HepG2 (cell line): ENCODE measurements around the gene ATP6V1F. TPM values are rescaled to one million over a fixed set of nuclear protein-coding genes. Genes with fewer than 3 reads are reported as not detected.

Experiments used
- AGO1 ChIP-seq: fragments of 200-400 bp; formaldehyde crosslinking; IDR thresholded peaks from 2 replicates; pipeline ENCODE4 v1.6.1; 2017; ENCODE audit warnings: mild to moderate bottlenecking, low read depth, low read length, moderate library complexity; ENCODE audit not compliant: poor library complexity, severe bottlenecking
- ARNT ChIP-seq: fragments of 450-650 bp; IDR thresholded peaks from 2 replicates; pipeline ENCODE4 v1.6.1; 2017
- ARNTL ChIP-seq: sonication (generic); formaldehyde crosslinking; IDR thresholded peaks from 2 replicates; pipeline ENCODE4 v1.4.0; 2020; ENCODE audit warnings: mild to moderate bottlenecking, missing genetic modification reagents
- HDAC2 ChIP-seq: sonication (generic); formaldehyde crosslinking; IDR thresholded peaks from 2 replicates; pipeline ENCODE4 v1.4.0; 2020; ENCODE audit warnings: missing genetic modification reagents
- HNRNPLL ChIP-seq: fragments of 200-400 bp; formaldehyde crosslinking; IDR thresholded peaks from 2 replicates; pipeline ENCODE4 v1.6.1; 2017; ENCODE audit warnings: mild to moderate bottlenecking, low read depth, low read length; ENCODE audit not compliant: poor library complexity, severe bottlenecking
- JARID2 ChIP-seq: sonication (generic); formaldehyde crosslinking; IDR thresholded peaks from 2 replicates; pipeline ENCODE4 v1.8.1; 2023; ENCODE audit warnings: missing genetic modification reagents, inconsistent platforms; ENCODE audit not compliant: insufficient replicate concordance
- NCOA1 ChIP-seq: sonication (generic); formaldehyde crosslinking; IDR thresholded peaks from 2 replicates; pipeline ENCODE4 v1.9.0; 2021; ENCODE audit warnings: missing genetic modification reagents
- RCOR2 ChIP-seq: IDR thresholded peaks from 2 replicates; pipeline ENCODE4 v1.6.1; 2016; ENCODE audit warnings: missing biosample characterization, missing genetic modification reagents
- RXRA ChIP-seq: sonication (generic); formaldehyde crosslinking; IDR thresholded peaks from 2 replicates; pipeline ENCODE4 v1.5.1; 2020; ENCODE audit warnings: missing genetic modification reagents
- ZNF101 ChIP-seq: sonication (generic); formaldehyde crosslinking; IDR thresholded peaks from 2 replicates; pipeline ENCODE4 v1.4.0; 2020; ENCODE audit warnings: mild to moderate bottlenecking, low read depth, missing genetic modification reagents, borderline replicate concordance
- ZNF280D ChIP-seq: sonication (generic); formaldehyde crosslinking; IDR thresholded peaks from 2 replicates; pipeline ENCODE4 v1.5.1; 2020; ENCODE audit warnings: mild to moderate bottlenecking, missing genetic modification reagents
- ZNF496 ChIP-seq: sonication (generic); formaldehyde crosslinking; IDR thresholded peaks from 2 replicates; pipeline ENCODE4 v1.8.1; 2023; ENCODE audit warnings: mild to moderate bottlenecking, moderate library complexity, missing genetic modification reagents; ENCODE audit not compliant: insufficient replicate concordance
- ZNF687 ChIP-seq: sonication (generic); formaldehyde crosslinking; IDR thresholded peaks from 2 replicates; pipeline ENCODE4 v1.5.1; 2020; ENCODE audit warnings: mild to moderate bottlenecking, missing genetic modification reagents, moderate library complexity
- ZNF768 ChIP-seq: sonication (generic); formaldehyde crosslinking; IDR thresholded peaks from 2 replicates; pipeline ENCODE4 v1.4.0; 2020; ENCODE audit warnings: missing genetic modification reagents
- polyA plus RNA-seq, 8 experiments: library from polyadenylated mRNA; depleted of rRNA in 3 of 8; stranded (reverse) in 7 of 8; unstranded in 1 of 8; fragments of >200 nt; fragmentation: Illumina TruSeq in 4 of 8; extraction: Trizol in 4 of 8; gene quantifications; 2 replicates each; pipeline versions ENCODE4 v1.2.1 to v1.2.3, GENCODE V29; 2011 to 2016; ENCODE audit warnings: low read depth in 4 of 8, missing spikeins in 1 of 8, mixed read lengths in 1 of 8; ENCODE audit not compliant: insufficient read depth in 1 of 8
- total RNA-seq, 5 experiments: library from RNA; depleted of rRNA; stranded (reverse); fragments of >200 nt; fragmentation: Illumina TruSeq; extraction: Trizol; gene quantifications; 2 replicates each; pipeline ENCODE4 v1.2.3, GENCODE V29; 2016; ENCODE audit warnings: low read depth in 1 of 5
- TF ChIP-seq, protein P1 (sequence below): sonication (generic); formaldehyde crosslinking; IDR thresholded peaks from 2 replicates; pipeline ENCODE4 v1.4.0; 2020; ENCODE audit warnings: mild to moderate bottlenecking, missing genetic modification reagents

The ATP6V1F gene
- total and polyA plus RNA-seq, 2 of the 13 experiments (the other 11 are each of a cell fraction or from before 2014, with no cell fraction given): 87.2 to 132 TPM

- TF ChIP-seq ARNTL (CRISPR knock-in tag) (0 out of 2 replicates have a peak, but pooled peaks have one; percentile 32), AGO1 (peak; percentile 82), ZNF687 (CRISPR knock-in tag) (peak; percentile 83), HNRNPLL (peak; percentile 32), JARID2 (no peak), RCOR2 (CRISPR knock-in tag) (no peak), ZNF101 (CRISPR knock-in tag) (no peak), ARNT (no peak), RXRA (no peak), HDAC2 (CRISPR knock-in tag) (no peak), ZNF768 (CRISPR knock-in tag) (peak; percentile 16; the same call in 1 of the 2 replicates), ZNF280D (CRISPR knock-in tag) (no peak), NCOA1 (no peak), ZNF496 (no peak)
- TF ChIP-seq, protein P1, sequence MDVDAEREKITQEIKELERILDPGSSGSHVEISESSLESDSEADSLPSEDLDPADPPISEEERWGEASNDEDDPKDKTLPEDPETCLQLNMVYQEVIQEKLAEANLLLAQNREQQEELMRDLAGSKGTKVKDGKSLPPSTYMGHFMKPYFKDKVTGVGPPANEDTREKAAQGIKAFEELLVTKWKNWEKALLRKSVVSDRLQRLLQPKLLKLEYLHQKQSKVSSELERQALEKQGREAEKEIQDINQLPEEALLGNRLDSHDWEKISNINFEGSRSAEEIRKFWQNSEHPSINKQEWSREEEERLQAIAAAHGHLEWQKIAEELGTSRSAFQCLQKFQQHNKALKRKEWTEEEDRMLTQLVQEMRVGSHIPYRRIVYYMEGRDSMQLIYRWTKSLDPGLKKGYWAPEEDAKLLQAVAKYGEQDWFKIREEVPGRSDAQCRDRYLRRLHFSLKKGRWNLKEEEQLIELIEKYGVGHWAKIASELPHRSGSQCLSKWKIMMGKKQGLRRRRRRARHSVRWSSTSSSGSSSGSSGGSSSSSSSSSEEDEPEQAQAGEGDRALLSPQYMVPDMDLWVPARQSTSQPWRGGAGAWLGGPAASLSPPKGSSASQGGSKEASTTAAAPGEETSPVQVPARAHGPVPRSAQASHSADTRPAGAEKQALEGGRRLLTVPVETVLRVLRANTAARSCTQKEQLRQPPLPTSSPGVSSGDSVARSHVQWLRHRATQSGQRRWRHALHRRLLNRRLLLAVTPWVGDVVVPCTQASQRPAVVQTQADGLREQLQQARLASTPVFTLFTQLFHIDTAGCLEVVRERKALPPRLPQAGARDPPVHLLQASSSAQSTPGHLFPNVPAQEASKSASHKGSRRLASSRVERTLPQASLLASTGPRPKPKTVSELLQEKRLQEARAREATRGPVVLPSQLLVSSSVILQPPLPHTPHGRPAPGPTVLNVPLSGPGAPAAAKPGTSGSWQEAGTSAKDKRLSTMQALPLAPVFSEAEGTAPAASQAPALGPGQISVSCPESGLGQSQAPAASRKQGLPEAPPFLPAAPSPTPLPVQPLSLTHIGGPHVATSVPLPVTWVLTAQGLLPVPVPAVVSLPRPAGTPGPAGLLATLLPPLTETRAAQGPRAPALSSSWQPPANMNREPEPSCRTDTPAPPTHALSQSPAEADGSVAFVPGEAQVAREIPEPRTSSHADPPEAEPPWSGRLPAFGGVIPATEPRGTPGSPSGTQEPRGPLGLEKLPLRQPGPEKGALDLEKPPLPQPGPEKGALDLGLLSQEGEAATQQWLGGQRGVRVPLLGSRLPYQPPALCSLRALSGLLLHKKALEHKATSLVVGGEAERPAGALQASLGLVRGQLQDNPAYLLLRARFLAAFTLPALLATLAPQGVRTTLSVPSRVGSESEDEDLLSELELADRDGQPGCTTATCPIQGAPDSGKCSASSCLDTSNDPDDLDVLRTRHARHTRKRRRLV (CRISPR knock-in tag): no peak
Observed at GRCh38 chr7:128869138-128869943, 6.7 kb downstream of the ATP6V1F start (continued).
